GM12864 (cell line): ENCODE data around the gene MARK3.

Experiments used
- DNase-seq: peaks from one replicate; pipeline ENCODE4 v3.0.0-alpha.2; 2011; ENCODE audit warnings: low read depth
- H3K4me3 ChIP-seq: 2 replicates; pipeline ENCODE4 v1.5.1; 2011; ENCODE audit warnings: mild to moderate bottlenecking, low read depth, low read length, control low read depth
- CTCF ChIP-seq: IDR thresholded peaks from 2 replicates; pipeline ENCODE4 v1.5.1; 2011; ENCODE audit warnings: low read depth, mild to moderate bottlenecking, moderate library complexity, low read length, control low read depth, inconsistent platforms; ENCODE audit errors: missing control alignments

Gene MARK3

GRCh38 chr14:103495854-103496253 lies 110.6 kb downstream of the MARK3 start:
- TF ChIP-seq CTCF, result no peak
- no peak for DNase-seq
- H3K4me3 ChIP-seq, result no peak overlapping the region

- TF ChIP-seq CTCF, result no peak
- no peak for DNase-seq
Measured at GRCh38 chr14:103496776-103497175, 111.6 kb downstream of the MARK3 start.

GRCh38 chr14:103499709-103500108 lies 114.5 kb downstream of the MARK3 start:
- no peak for TF ChIP-seq CTCF
- H3K4me3 ChIP-seq, result no peak overlapping the region
- DNase-seq, result no peak

More at GRCh38 chr14:103496776-103497175, 111.6 kb downstream of the MARK3 start:
- H3K4me3 ChIP-seq, result no peak overlapping the region

- TF ChIP-seq CTCF, result peak; percentile 96
- H3K4me3 ChIP-seq, result no peak overlapping the region
- DNase-seq, result peak; percentile 25
Measured at GRCh38 chr14:103500148-103500990, 115.2 kb downstream of the MARK3 start.

- no peak overlapping the region for H3K4me3 ChIP-seq
- DNase-seq, result no peak
- TF ChIP-seq CTCF, result no peak
Measured at GRCh38 chr14:103501041-103501870, 116.0 kb downstream of the MARK3 start.

- no peak overlapping the region for H3K4me3 ChIP-seq
- no peak for DNase-seq
- TF ChIP-seq CTCF, result no peak
Measured at GRCh38 chr14:103501921-103502669, 116.9 kb downstream of the MARK3 start.
